Panc1 (cell line): Measurements from ENCODE around the gene FAM20A.

Experiments used
- CTCF ChIP-seq: fragments of 450-650 bp; IDR thresholded peaks from 2 replicates; pipeline ENCODE4 v1.5.1; 2017; ENCODE audit warnings: mild to moderate bottlenecking
- POLR2AphosphoS5 ChIP-seq: IDR thresholded peaks from 2 replicates; pipeline ENCODE4 v1.6.1; 2012; ENCODE audit warnings: mild to moderate bottlenecking, low read depth, low read length, moderate library complexity
- REST ChIP-seq, 2 experiments: IDR thresholded peaks; 2 replicates each; pipeline ENCODE4 v1.6.1; 2011 to 2012; ENCODE audit warnings: low read depth in 2 of 2, control low read depth in 1 of 2, low read length in 1 of 2, mild to moderate bottlenecking in 1 of 2, moderate library complexity in 1 of 2; ENCODE audit not compliant: insufficient read depth in 1 of 2
- SIN3A ChIP-seq: IDR thresholded peaks from 2 replicates; pipeline ENCODE4 v1.6.1; 2012; ENCODE audit warnings: low read depth, mild to moderate bottlenecking, low read length, moderate library complexity, borderline replicate concordance; ENCODE audit not compliant: insufficient read depth

- TF ChIP-seq POLR2AphosphoS5 (no peak), REST (IDR thresholded peaks at IDR 0.05; ENCODE audit: insufficient read depth in 1 of 2, low read depth in 2 of 2, low read length in 1 of 2) (no peak), SIN3A (no peak), CTCF (no peak)
Measured at GRCh38 chr17:68598074-68598473, 3.1 kb downstream of the FAM20A start.
